Measurements from ENCODE around the gene MYO1G. TPM values are rescaled to one million over a fixed set of nuclear protein-coding genes. Genes with fewer than 3 reads are reported as not detected.
A peak's percentile ranks its signal among the peaks of the same experiment; 100 is the strongest.

The MYO1G gene
- polyA plus RNA-seq, 3 donors, result 0.47 to 0.83 (median 0.70) TPM

DNA sequence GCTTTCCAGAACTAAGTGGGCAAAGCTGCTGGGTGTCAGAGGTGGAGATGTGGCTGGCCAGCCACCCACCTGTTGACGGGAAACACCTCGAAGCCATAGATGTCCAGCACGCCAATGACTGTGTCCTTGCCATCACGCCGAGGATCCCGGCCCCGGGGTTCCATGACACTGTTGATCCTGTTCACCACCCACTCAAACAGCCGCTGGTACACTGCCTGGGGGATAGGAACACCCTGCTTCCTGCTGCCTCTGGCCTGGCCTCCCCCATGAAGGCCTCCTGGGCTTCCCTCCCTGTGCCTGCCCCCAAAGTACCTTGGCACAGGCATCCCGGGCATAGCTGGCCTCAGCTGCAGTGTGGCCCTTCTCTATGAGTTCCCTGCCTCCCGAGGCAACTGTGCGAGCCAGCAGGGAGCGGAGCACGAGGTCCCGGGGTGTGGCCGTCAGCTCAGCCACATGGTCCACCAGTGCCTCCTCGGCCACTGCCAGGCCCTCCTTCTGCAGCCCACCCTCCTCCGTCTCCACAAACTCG, 8.2 kb downstream of the MYO1G start:
- no peak for DNase-seq (ENCODE audit: extremely low read depth in 1 of 11, low read depth in 9 of 11, low spot score in 4 of 11)

DNA sequence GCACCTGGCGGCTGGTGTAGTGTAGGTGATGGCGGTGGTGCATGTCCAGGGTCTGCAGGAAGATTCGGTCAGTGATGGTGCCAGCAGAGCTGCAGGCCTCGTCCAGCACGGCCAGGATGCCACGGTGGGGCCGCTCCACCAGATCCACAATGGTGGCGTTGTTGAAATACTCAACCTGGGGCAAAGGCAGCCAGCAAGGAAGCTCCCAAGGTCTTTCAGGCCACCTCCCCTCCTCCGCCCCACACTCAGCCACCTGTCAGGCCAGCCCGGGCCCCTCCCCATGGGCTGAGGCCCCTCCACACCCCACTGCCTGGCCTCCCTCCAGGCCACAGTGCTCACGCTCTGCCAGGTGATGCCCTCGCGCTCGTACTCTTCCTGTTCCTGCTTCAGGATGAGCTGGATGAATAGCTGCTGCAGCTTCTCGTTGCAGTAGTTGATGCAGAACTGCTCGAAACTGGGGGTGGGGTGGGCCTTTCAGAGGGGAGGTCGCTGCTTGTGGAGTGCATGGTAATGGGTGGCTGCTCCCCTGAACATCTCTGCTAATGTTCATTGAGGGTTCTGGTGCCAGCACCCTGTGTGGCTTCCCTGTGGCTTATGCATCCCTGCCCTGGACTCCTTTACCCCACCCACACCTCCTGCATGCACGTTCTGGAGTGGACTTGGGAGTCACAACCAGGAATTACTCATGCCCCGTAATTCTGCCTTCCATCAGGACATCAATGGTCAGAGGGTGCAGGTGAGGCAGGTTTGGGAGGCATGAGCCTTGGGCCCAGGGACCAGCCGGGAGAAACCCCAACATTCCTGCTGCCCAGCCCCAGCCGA, 8.9 kb downstream of the MYO1G start:
- no peak for DNase-seq (ENCODE audit: extremely low read depth in 1 of 11, low read depth in 9 of 11, low spot score in 4 of 11)

DNA sequence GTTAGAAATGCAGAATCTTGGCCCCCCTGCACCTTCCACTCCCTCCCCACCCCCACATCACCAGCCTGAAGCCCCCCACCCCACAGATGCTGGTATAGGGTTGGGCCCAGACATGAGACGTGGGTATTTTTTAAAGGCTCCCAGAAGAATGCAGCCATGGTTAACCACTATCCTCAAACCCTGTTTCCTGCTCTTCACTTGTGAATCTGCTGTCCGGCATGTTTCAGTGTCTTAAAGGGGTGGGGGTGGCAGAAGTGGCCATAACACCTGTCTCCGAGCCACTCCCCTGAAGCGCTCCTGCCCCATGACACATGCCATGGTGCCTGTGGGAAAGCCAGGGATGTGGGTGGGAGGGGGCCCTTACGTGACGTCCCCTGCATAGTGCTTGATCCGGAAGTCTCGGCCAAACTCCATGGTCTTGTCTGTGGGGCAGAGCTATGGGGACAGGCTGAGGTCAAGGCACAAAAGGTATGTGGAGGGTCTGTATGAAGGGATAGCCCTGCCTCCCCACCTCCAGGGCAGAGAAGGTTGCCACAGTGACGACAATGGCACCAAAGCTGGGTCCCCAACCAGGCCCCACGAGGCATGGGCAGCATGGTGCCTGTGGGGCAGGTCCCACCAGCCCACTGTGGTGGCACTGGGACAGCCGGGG, 9.6 kb downstream of the MYO1G start:
- DNase-seq (ENCODE audit: extremely low read depth in 1 of 11, low read depth in 9 of 11, low spot score in 4 of 11), result no peak

DNA sequence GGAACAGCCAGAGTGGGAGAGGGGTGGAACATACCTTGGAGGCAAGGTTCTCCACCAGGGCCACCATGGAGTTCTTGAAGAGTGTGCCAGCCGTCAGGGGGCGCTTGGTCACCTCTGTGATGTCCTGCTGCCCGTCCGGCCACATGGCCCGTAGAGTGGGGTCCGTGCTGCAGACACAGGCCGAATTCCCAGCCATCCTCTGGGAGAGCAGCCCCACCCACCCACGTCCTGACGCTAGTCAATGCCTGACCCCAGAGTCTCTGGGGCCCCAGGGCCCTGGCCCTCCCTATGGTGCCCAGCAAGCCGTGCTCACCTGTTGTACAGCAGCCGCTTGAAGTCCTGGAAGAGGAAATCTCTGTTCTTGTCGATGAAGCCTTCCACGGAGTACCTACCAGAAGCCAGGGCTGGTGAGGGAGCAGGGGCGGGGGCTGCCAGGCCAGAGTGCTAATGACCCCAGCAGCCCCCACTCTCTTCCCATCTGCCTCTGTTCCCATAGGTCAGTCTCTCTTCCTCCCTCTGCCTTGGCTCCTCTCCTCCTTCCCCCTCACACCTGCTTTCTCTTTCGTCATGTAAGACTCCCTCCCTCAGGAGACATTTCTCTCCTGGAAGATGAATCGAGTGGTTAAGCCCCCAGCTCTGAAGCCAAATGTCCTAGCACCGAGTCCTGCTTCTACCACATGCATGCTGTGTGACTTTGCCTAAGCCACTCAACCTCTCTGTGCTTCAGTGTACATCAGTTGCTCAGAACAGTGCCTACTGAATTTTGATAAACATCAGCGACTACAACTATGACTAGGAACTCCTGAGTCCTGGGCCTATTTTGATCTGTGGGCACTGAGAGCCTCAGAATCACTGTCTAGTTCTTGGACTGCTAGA, 11.0 kb downstream of the MYO1G start:
- DNase-seq (ENCODE audit: extremely low read depth in 1 of 11, low read depth in 9 of 11, low spot score in 4 of 11), result no peak

DNA sequence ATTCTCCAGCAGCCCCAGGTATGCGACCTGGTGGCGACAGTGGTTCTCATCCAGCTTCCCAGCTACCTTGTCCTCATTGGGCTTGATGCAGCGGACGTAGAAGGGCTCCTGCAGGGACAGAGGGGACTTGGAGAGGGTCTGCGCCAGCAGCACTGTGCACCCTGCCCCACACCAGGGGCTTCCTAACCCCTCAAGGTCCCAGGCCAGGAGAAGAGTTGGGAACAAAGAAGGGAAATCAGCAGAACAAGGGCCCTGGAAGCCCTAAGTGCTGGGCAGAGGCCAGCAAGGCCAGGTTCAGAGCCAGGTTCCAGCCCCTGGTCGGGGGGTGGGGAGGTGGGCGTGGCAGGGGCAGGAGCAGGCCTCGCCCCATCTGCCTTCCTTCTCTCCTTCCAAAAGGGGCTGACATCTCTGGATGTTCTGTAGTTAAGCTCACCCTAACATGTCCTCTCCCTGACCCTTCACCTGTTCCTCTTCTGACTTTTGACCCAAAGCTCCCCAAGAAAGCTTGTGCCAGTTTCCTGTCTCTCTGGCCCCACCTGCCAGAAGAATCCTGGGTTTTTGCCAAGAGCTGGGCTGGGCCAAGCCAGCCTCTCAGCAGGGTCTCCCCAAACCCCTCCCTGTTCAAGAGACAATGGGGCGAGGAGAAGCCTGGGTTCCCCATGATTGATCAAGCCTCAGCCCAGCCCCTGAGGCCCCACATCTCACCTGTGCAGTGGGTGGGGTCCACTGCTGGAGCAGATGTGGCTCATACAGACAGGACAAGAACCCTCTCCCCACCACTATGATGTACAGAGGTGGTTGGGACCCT, 11.9 kb downstream of the MYO1G start:
- no peak for DNase-seq (ENCODE audit: extremely low read depth in 1 of 11, low read depth in 9 of 11, low spot score in 4 of 11)

DNA sequence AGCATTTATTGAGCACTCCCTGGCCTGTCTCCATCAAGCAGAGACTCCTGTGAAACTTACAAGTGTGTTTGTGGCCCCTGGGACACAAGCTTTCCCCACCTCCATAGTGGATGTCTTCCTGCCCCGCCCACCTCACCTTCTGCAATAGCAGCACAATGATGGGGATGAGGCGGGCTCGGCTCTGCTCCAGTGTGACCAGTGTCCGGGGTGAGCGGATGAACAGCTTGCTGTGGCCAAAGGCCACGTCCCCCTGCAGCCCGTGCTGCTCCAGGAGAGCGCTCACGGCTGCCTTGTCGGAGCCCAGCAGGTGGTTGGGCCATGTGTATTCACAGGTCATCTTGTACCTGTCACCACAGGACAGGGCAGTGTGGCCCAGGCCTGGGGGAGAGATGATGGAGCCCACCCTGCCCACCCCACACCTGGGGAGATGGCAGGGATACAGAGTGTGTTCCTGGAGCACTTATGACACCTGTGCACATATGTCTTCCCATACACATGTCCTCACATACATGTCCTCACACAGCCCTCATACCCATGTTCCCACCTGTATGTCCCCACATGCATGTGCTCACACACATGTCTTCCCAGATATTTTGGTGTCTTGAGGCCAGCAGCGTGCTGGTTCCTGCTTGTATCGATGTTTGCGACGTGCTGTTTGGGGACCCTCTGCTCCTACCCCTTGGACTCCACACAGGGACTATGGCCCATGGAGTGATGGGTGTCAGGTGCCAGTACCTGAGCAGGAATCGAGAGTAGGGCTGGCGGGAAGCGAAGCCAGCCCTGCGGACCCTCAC, 12.7 kb downstream of the MYO1G start:
- no peak for DNase-seq (ENCODE audit: extremely low read depth in 1 of 11, low read depth in 9 of 11, low spot score in 4 of 11)

DNA sequence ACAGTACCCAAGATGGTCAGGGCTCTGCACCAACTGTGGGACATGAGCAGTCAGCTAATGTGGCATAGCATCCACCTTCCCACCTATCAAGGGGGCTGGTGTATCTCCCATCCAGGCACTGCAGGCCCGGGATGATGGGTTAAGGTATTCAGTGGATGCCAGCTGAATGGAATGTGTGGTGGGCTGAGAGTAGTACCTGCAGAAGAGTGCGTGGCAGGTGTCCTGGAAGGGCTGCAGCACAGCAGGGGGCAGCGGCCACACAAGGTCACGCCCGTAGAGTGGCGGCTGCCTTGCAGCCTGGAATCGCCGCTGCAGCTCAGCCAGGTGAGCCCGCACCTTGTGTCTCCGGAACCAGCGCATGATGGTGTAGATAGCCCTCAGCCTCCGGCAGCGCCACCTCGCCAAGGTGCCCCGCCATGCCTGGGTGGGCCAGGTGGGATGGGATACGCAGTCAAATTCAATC, 13.3 kb downstream of the MYO1G start:
- no peak for DNase-seq (ENCODE audit: extremely low read depth in 1 of 11, low read depth in 9 of 11, low spot score in 4 of 11)

DNA sequence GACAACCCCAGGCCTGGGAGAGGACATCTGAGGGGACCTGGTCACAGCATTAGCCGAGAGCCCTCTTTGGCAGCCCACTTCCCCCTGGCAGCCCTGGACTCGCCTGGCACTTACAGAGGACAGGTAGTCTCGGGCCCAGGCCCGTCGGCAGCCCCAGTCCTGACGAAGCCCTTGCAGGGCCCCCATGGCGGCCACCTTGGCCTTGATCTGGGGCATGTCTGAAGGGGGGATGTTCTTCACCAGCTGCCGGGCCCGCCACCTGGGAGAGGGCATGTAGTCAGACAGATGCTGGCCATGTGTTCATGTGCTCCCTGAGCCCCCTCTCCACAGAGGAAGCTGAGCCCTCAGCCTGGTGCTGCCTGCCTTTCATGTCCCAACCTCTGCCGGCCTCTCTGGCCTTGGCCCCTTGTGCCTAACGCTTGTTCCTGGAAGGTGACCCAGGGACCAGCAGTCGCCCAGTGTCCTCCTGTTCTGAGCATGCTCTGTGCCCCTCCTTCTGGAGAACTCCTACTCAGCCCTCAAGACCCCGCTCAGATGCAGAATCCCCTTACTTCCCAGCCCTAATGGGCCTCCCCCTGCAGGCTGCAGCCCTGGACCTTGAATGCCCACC, 13.9 kb downstream of the MYO1G start:
- DNase-seq (ENCODE audit: extremely low read depth in 1 of 11, low read depth in 9 of 11, low spot score in 4 of 11), result no peak

DNA sequence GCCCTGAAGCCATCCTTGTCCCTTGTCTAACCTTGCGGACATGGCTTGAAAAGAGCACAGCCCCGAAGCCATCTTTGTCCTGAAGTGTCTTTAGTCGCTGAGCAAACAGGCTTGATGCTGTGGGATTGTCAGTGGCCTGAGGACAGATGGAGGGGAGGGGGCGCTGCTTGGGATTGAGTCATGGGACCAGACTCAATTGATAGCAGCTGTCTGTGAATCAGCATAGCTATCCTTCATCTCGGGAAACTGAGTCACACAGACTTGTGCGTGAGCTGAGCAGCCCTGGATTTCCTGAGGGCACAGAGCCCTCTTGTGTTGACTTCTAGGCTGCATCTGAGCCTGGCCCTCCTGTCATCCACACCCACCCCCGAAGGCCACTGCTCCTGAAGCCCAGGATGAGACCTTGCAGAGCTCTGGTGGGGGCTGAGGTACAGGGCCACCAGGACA, 14.4 kb downstream of the MYO1G start:
- no peak for DNase-seq (ENCODE audit: extremely low read depth in 1 of 11, low read depth in 9 of 11, low spot score in 4 of 11)

DNA sequence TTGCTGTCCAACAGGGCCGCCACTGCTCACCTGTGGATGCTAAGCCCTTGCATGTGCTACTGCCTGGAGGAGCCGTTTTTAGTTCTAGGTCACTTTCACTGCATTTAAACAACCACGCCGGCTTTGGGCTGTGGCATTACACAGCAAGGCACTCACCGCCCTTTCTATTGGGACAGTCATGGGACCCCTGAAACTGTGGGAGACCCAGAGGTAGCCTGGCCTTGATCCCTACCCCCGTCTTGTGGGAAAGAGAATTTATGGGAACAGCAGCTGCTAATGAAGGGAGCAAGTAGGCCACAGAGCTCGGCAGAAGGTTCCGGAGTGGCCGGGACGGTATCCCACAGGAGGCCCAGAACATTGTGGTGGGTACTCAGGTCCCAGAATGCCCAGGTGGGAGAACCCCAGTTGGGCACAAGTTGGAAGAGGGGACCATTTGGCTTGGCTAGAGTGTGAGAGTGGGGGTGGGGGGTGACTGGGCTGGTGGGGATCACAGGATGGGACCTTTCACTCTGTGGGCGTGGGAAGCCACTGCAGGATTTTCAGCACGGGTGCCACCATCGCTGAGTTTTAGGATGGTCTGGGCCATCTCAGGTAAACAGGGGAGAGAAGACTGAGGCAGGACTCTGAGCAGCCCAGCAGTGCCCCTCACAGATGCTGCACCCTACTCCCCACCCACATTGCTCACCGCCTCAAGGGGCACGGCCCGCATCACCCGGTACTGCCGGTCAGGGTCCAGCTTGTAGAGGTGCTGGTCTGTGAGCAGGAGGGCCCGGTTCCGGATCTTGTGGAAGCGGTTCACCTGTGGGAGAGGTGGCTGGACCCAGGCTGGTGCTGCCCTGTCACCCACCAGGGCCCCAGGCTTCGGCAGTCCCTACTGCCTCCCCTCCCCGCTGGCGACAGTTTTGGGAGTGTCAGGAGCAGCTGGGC, 15.2 kb downstream of the MYO1G start:
- no peak for DNase-seq (ENCODE audit: extremely low read depth in 1 of 11, low read depth in 9 of 11, low spot score in 4 of 11)

DNA sequence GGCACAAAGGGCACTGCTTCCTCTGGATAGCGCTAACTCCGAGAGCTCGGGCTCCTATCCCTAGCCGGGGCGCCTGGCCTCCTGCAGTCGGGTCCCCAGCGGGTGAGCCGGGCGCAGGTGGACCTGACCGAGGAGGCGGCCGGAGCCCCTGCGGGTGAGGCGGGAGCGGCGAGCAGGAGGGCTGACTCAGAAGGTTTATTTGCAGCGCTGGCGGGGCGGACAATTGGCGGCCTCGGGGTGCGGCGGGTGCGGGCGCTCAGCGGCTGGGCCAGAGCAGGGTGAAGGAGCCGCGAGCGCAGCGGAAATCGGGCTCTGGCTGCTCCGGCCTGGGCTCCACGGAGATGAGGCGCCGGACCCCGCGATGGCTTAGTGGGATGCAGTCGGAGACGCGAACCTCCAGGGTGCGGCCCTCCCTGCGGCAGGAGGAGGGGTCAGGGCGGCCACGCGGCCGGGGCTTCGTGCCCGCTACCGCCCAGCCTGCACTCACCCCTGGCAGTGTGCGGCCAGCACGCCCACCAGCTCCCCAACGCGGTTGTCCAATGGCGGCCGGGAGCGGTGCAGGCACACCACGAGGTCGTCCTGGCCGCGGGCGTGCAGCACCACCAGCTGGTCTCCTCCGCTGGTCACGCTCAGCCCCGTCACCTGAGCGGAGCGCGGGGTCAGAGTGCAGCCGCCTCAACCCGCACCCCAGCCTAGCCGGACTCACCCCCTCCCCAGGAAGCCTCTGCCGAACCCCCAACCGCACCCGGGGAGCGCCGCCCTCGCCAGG, 16.1 kb downstream of the MYO1G start:
- peak in 5 of 11 donors; percentile 18 to 55 (median 41) for DNase-seq (ENCODE audit: extremely low read depth in 1 of 11, low read depth in 9 of 11, low spot score in 4 of 11)

DNA sequence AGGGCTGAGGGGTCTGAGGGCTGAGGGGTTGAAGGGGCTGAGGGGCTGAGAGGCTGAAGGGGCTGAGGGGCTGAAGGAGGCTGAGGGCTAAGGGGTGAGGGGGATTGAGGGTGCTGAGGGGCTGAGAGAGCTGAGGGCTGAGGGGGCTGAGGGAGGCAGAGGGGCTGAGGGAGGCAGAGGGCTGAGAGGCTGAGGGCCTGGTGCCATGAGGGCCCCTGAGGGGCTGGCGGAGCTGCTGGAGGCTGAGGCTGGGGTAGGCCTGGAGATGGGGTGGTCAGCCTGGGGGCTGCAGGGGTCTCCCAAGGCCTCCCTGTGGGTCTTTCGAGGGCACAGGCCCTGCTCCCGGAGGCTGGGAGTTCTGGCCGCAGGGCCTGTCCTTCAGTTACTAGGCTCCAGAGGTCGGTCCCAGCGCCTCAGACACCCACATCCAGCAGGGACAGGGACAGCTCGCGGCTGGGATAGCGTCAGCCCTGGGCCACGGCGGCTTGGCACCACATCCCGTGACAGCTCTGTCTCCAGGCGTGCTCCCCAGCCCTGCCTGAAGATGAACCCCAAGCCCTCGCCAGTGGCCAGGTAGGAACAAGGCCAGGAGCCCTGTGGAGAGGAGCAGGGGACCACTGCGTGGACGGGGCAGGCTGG, 16.9 kb downstream of the MYO1G start:
- DNase-seq (ENCODE audit: extremely low read depth in 1 of 11, low read depth in 9 of 11, low spot score in 4 of 11), result no peak

DNA sequence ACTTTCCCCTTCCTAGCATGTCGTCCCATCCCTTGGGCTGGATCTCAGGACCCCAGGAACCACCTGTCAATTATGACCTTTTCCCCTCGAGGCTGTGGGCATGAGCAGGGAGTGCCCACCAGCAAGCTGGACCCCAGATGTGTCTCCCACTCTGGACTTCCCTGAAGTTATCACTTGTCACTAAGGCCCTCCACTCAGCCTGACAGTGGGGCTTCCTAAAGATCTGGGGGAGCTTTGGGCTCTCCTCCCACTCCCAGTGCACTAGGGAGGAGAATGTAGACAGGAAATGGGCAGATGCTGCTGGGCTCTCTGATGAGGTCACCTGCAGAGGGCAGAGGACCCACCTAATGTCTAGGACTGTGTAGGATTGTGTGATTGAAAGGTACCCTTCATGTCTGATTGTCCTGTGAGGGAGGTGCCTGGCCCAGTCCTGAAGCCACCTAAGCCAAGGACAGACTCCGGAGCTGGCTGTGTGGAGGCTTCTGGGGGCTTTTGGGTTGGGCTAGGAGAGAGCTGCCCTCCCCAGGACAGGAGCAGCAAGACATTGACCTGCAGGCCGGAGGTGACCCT, 18.7 kb downstream of the MYO1G start:
- DNase-seq (ENCODE audit: extremely low read depth in 1 of 11, low read depth in 9 of 11, low spot score in 4 of 11), result no peak

DNA sequence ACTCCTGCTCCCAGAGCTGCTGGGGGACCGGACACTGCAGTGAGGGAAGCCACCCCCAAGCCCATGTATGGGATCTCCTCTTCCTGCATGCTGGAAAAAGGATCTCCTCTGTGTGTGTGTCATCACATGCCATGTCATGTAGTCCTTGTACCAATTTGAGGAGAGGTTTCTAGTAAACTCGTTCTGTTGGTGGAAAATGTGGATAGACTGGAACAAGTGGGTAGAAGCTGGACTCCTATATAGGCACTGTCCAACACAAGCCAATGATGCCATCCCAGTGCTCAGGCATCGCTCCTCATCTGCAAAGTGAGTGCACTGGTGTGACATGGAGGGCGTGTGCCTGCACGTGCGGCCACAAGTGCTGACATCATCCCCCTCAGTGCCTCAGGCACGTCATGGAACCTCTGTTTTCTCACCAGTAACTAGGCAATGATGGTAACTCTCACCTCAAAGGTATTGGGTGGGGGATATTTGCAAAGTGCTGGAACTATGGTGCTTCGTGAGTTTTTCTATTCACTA, 19.3 kb downstream of the MYO1G start:
- no peak for DNase-seq (ENCODE audit: extremely low read depth in 1 of 11, low read depth in 9 of 11, low spot score in 4 of 11)

Measured in renal cortex interstitium (tissue), 11 donors.